Neural cell (in vitro differentiated cells): ENCODE results near the gene RASIP1.

Source experiments
- CTCF ChIP-seq: fragments of 450-650 bp; IDR thresholded peaks from 2 replicates; pipeline ENCODE4 v1.5.1; 2014; ENCODE audit warnings: antibody characterized with exemption, mild to moderate bottlenecking, moderate library complexity; ENCODE audit not compliant: poor library complexity, severe bottlenecking
- EP300 ChIP-seq: fragments of 450-650 bp; conservative IDR thresholded peaks from 2 replicates; pipeline ENCODE4 v1.6.1; 2014; ENCODE audit warnings: antibody characterized with exemption, mild to moderate bottlenecking, moderate library complexity; ENCODE audit not compliant: poor library complexity, severe bottlenecking
- EZH2 ChIP-seq: fragments of 200-600, 300-800 bp; shearing (Covaris generic), sonication (generic); IDR thresholded peaks from 2 replicates; pipeline ENCODE4 v1.6.1; 2014; ENCODE audit warnings: antibody characterized with exemption, low read length, borderline replicate concordance, mild to moderate bottlenecking; ENCODE audit not compliant: insufficient read depth, poor library complexity, severe bottlenecking
- POLR2AphosphoS5 ChIP-seq: IDR thresholded peaks from 2 replicates; pipeline ENCODE4 v1.6.1; 2012
- RAD21 ChIP-seq: fragments of 450-650 bp; conservative IDR thresholded peaks from 2 replicates; pipeline ENCODE4 v1.6.1; 2014; ENCODE audit warnings: antibody characterized with exemption, mild to moderate bottlenecking, moderate library complexity

- TF ChIP-seq CTCF (no peak), POLR2AphosphoS5 (no peak), EZH2 (no peak), EP300 (no peak), RAD21 (no peak)
Measured at GRCh38 chr19:48731452-48731851, 9.0 kb downstream of the RASIP1 start.
